ENCODE measurements around the gene HMGN5. TPM values are rescaled to one million over a fixed set of nuclear protein-coding genes. Genes with fewer than 3 reads are reported as not detected.

Gene HMGN5
- total RNA-seq, 1 donor from 2014 or later = not detected

DNA sequence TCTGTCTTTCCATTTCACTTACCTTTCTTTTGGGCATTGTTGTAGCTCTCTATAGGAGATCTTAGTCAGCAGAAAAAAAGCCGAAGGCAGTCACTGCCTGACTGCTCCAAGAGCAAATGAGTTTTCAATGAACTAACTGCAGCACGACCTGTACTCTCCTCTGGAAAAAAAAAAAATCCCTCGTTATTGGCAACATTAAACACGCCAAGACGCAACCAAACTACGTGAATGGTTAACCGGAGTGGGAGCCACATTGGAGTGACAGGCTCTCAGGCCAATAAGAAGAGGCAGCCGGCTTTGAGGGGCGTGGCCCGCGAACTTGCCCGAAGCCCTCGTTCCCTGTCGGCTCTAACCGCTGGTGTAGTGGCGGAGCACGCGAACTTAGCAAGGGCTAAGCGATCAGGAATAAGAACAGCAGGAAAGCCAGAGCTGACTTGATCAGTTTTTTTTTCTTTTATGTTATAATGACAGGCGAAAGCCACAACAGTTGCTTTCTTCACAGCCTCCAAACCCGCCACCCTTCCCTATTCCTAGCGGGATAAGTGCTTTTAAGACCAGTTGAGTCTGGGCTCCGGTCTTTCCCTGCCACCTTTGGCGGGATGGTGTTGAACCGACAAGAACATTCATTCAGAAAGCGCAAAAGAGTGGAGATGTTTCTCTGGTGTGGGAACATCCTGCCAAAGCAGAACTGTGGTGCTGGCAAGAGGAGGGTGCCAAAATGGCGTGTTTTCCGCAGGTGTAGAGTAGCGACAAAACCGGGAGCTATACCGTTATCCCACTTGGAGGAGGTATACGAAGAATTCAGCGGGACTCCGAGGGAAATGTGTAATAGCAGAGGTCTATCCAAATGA is 80.0 kb downstream of the HMGN5 start:
- no peaks in the 10 kb centered on the region for H3K4me1 ChIP-seq (ENCODE audit: control insufficient read depth in 3 of 3, insufficient read depth in 3 of 3, low read length in 3 of 3)
- no peak overlapping the region for H3K27ac ChIP-seq (ENCODE audit: low read depth, low read length)
- no peaks in the 10 kb centered on the region for H3K27me3 ChIP-seq (ENCODE audit: control insufficient read depth in 3 of 3, insufficient read depth in 3 of 3, low read length in 3 of 3)

DNA sequence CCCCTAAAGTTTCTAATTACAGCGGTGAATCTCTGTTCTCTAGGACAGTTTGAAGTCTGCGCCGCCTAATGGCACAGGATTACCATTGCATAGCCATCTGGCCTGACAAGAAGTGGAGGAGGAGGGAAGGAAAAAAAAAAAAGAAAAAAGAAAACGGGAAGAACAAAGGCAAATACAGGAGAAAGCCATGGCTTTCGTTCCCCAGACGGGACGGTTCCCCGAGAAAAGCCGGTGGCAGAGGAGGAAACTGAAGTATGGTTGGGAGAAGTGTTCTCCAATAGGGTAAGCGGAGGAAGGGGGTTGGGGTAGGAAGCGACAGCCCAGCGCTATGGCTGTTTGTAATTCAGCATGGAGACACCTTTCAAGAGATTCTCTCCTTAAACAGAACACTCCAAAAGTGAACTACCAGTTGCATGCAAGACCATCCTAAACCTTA is 80.8 kb downstream of the HMGN5 start:
- no peaks in the 10 kb centered on the region for H3K4me1 ChIP-seq (ENCODE audit: control insufficient read depth in 3 of 3, insufficient read depth in 3 of 3, low read length in 3 of 3)
- H3K9ac ChIP-seq (ENCODE audit: low read depth in 1 of 3, low read length in 3 of 3) = peak overlapping the region; percentile 45 to 77 (median 63)
- no peaks in the 10 kb centered on the region for H3K36me3 ChIP-seq (ENCODE audit: control insufficient read depth in 3 of 3, insufficient read depth in 3 of 3, low read length in 3 of 3)
- no peak overlapping the region for H3K27ac ChIP-seq (ENCODE audit: low read depth, low read length)
- H3K27me3 ChIP-seq (ENCODE audit: control insufficient read depth in 3 of 3, insufficient read depth in 3 of 3, low read length in 3 of 3) = no peaks in the 10 kb centered on the region
- peak overlapping the region; percentile 71 to 84 (median 80) for H3K4me3 ChIP-seq (ENCODE audit: low read length in 3 of 3)
- H3K9me3 ChIP-seq (ENCODE audit: control insufficient read depth in 3 of 3, low read length in 3 of 3) = no peaks in the 10 kb centered on the region

More for the DNA sequence above, 80.0 kb downstream of the HMGN5 start:
- H3K4me3 ChIP-seq (ENCODE audit: low read length in 3 of 3) = peak overlapping the region; percentile 71 to 84 (median 80)
- no peaks in the 10 kb centered on the region for H3K36me3 ChIP-seq (ENCODE audit: control insufficient read depth in 3 of 3, insufficient read depth in 3 of 3, low read length in 3 of 3)
- peak overlapping the region; percentile 47 to 77 (median 63) for H3K9ac ChIP-seq (ENCODE audit: low read depth in 1 of 3, low read length in 3 of 3)
- no peaks in the 10 kb centered on the region for H3K9me3 ChIP-seq (ENCODE audit: control insufficient read depth in 3 of 3, low read length in 3 of 3)

DNA sequence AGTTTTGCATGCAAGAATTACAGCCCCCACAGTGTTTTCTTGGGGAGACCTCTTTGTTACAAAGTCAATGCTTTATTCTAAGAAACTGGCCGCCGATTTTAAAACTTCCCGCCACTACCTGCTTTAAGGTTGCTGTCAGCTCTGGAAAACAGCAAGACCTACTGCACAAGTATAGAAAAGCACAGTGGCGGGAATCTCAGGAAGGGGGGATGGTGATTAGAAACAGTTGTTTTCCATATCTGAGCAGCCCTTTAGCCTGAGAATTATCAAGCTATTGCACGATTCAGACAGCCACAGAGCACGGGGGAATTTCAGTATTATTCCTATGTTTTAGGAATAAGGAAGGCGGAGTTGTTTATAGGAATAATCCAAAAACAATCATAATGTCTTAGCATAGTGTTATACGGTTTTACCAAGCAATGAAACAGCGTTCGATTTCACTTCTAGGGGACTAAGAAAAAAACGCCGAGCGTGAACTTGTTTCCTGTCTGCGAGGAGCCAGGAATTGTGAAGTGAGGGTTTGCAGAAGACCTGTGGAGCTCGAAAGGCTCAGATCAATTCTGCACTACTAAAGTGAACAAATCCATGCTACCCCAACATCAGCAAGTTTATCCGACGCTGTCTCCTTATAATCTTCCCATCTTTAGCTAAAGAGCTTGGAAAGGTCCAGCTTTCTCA is 81.3 kb downstream of the HMGN5 start:
- Histone ChIP-seq H3K27me3 (ENCODE audit: control insufficient read depth in 3 of 3, insufficient read depth in 3 of 3, low read length in 3 of 3) (no peaks in the 10 kb centered on the region), H3K9ac (ENCODE audit: low read depth in 1 of 3, low read length in 3 of 3) (peak overlapping the region; percentile 8 to 77 (median 63)), H3K9me3 (ENCODE audit: control insufficient read depth in 3 of 3, low read length in 3 of 3) (no peaks in the 10 kb centered on the region), H3K36me3 (ENCODE audit: control insufficient read depth in 3 of 3, insufficient read depth in 3 of 3, low read length in 3 of 3) (no peaks in the 10 kb centered on the region), H3K4me3 (ENCODE audit: low read length in 3 of 3) (peak overlapping the region; percentile 71 to 84 (median 80)), H3K27ac (ENCODE audit: low read depth, low read length) (no peak overlapping the region), H3K4me1 (ENCODE audit: control insufficient read depth in 3 of 3, insufficient read depth in 3 of 3, low read length in 3 of 3) (no peaks in the 10 kb centered on the region)

DNA sequence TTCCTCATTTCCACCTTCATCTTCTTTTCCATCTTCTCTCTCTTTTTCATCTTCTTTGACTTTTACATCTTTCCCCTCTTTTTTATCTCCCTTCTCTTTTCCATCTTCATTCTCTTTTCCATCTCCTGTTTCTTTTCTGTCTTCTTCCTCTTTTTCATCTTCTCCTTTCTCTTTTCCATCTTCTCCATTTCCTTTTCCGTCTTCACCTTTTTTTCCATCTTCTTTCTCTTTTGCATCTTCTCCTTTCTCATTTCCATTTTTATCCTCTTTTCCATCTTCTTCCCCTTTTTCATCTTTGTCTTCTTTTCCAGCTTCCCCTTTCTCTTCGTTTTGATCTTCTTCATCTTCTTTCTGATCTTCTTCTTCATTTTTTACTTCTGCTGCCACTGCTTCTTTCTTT is 87.0 kb downstream of the HMGN5 start:
- Histone ChIP-seq H3K9ac (ENCODE audit: low read depth in 1 of 3, low read length in 3 of 3) (no peak overlapping the region), H3K4me3 (ENCODE audit: low read length in 3 of 3) (no peak overlapping the region)

DNA sequence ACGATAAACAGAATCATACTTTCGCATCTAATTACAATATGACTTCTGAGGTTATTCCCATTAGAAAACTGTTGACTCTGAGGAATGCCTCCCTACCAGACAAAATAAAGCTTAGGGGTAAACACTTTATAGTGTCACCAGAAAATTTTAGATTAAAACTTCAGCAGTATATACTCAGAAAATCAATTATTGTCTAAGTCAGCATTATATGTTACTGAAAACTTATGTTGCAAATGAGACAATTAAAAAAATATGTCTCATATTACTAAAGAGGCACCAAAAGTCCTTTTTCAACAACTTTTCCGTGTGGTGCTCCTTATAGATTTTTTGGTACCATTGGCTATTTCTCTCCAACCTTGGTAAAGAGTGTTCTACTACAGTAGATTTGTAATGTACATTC is 91.4 kb downstream of the HMGN5 start:
- no peaks in the 10 kb centered on the region for H3K36me3 ChIP-seq (ENCODE audit: control insufficient read depth in 3 of 3, insufficient read depth in 3 of 3, low read length in 3 of 3)
- no peaks in the 10 kb centered on the region for H3K27me3 ChIP-seq (ENCODE audit: control insufficient read depth in 3 of 3, insufficient read depth in 3 of 3, low read length in 3 of 3)
- H3K9ac ChIP-seq (ENCODE audit: low read depth in 1 of 3, low read length in 3 of 3) = no peak overlapping the region

More for the DNA sequence above, 87.0 kb downstream of the HMGN5 start:
- Histone ChIP-seq H3K4me1 (ENCODE audit: control insufficient read depth in 3 of 3, insufficient read depth in 3 of 3, low read length in 3 of 3) (no peaks in the 10 kb centered on the region), H3K27ac (ENCODE audit: low read depth, low read length) (no peak overlapping the region), H3K36me3 (ENCODE audit: control insufficient read depth in 3 of 3, insufficient read depth in 3 of 3, low read length in 3 of 3) (no peaks in the 10 kb centered on the region), H3K9me3 (ENCODE audit: control insufficient read depth in 3 of 3, low read length in 3 of 3) (no peaks in the 10 kb centered on the region), H3K27me3 (ENCODE audit: control insufficient read depth in 3 of 3, insufficient read depth in 3 of 3, low read length in 3 of 3) (no peaks in the 10 kb centered on the region)

DNA sequence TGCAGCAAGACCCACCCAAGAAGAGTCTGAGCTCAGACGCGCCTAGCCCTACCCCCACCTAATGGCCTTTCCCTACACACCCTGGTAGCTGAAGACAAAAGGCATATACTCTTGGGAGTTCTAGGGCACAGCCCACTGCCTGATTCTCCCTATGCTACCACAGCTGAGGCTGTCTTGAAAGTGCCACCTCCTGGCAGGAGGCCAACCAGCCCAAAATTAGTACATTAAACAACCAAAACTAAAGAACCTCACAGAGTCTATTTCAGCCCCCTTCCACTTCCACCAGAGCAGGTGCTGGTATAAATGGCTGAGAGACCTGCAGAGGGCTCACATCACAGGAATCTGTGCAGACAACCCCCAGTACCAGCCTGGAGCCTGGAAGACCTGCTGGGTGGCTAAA is 119.1 kb downstream of the HMGN5 start:
- Histone ChIP-seq H3K36me3 (ENCODE audit: control insufficient read depth in 3 of 3, insufficient read depth in 3 of 3, low read length in 3 of 3) (no peaks in the 10 kb centered on the region), H3K9me3 (ENCODE audit: control insufficient read depth in 3 of 3, low read length in 3 of 3) (no peaks in the 10 kb centered on the region), H3K27ac (ENCODE audit: low read depth, low read length) (no peak overlapping the region), H3K4me3 (ENCODE audit: low read length in 3 of 3) (no peak overlapping the region), H3K9ac (ENCODE audit: low read depth in 1 of 3, low read length in 3 of 3) (no peak overlapping the region), H3K27me3 (ENCODE audit: control insufficient read depth in 3 of 3, insufficient read depth in 3 of 3, low read length in 3 of 3) (no peaks in the 10 kb centered on the region), H3K4me1 (ENCODE audit: control insufficient read depth in 3 of 3, insufficient read depth in 3 of 3, low read length in 3 of 3) (no peaks in the 10 kb centered on the region)

More for the DNA sequence above, 91.4 kb downstream of the HMGN5 start:
- no peaks in the 10 kb centered on the region for H3K4me1 ChIP-seq (ENCODE audit: control insufficient read depth in 3 of 3, insufficient read depth in 3 of 3, low read length in 3 of 3)
- no peak overlapping the region for H3K27ac ChIP-seq (ENCODE audit: low read depth, low read length)
- no peak overlapping the region for H3K4me3 ChIP-seq (ENCODE audit: low read length in 3 of 3)
- no peaks in the 10 kb centered on the region for H3K9me3 ChIP-seq (ENCODE audit: control insufficient read depth in 3 of 3, low read length in 3 of 3)

Other genes with a start within 250 kb of the HMGN5 start
- gene SH3BGRL, start 189 bp upstream of the HMGN5 start, total RNA-seq = 37.6 TPM

Measured in skeletal muscle tissue (tissue), 4 donors.